Neutrophil (primary cell): ENCODE results near the gene SHISAL2A.

Source experiments
- H3K27ac ChIP-seq: fragments of 200-600 bp; sonication (generic); 2 replicates; pipeline ENCODE4 v1.5.1; 2016; ENCODE audit warnings: mild to moderate bottlenecking, moderate library complexity
- H3K27me3 ChIP-seq: fragments of 200-600 bp; sonication (generic); 2 replicates; pipeline ENCODE4 v1.6.0; 2016; ENCODE audit warnings: mild to moderate bottlenecking
- H3K36me3 ChIP-seq: fragments of 200-600 bp; sonication (generic); 2 replicates; pipeline ENCODE4 v1.5.1; 2017
- H3K4me1 ChIP-seq, 2 experiments: fragments of 200-600 bp in 1 of 2; sonication (generic) in 1 of 2; 1 replicate in 1 of 2; 2 replicates in 1 of 2; pipeline versions ENCODE4 v1.5.1 to v1.6.1; 2013 to 2016; ENCODE audit warnings: low read depth in 1 of 2, low read length in 1 of 2, mild to moderate bottlenecking in 1 of 2, moderate library complexity in 1 of 2; ENCODE audit not compliant: control insufficient read depth in 1 of 2, insufficient read depth in 1 of 2
- H3K4me3 ChIP-seq, 2 experiments: fragments of 200-600 bp in 1 of 2; sonication (generic) in 1 of 2; 1 replicate in 1 of 2; 2 replicates in 1 of 2; pipeline ENCODE4 v1.5.1; 2013 to 2016; ENCODE audit warnings: low read depth in 1 of 2, low read length in 1 of 2, mild to moderate bottlenecking in 1 of 2, moderate library complexity in 1 of 2
- H3K9me3 ChIP-seq: fragments of 200-600 bp; sonication (generic); 2 replicates; pipeline ENCODE4 v1.5.1; 2016
- TF ChIP-seq, protein P1 (sequence below): fragments of 200-600 bp; sonication (generic); IDR thresholded peaks from 2 replicates; pipeline ENCODE4 v1.5.1; 2016; ENCODE audit warnings: antibody characterized with exemption

Gene SHISAL2A

GRCh38 chr1:52621950-52622349 is 11.0 kb upstream of the SHISAL2A start:
- peaks cover 19 to 21% of the 10 kb centered on the region in 2 experiments for H3K4me1 ChIP-seq
- H3K36me3 ChIP-seq = no peaks in the 10 kb centered on the region
- no peaks in the 10 kb centered on the region for H3K27me3 ChIP-seq
- no peak overlapping the region for H3K4me3 ChIP-seq
- no peaks in the 10 kb centered on the region for H3K9me3 ChIP-seq
- TF ChIP-seq, protein P1, sequence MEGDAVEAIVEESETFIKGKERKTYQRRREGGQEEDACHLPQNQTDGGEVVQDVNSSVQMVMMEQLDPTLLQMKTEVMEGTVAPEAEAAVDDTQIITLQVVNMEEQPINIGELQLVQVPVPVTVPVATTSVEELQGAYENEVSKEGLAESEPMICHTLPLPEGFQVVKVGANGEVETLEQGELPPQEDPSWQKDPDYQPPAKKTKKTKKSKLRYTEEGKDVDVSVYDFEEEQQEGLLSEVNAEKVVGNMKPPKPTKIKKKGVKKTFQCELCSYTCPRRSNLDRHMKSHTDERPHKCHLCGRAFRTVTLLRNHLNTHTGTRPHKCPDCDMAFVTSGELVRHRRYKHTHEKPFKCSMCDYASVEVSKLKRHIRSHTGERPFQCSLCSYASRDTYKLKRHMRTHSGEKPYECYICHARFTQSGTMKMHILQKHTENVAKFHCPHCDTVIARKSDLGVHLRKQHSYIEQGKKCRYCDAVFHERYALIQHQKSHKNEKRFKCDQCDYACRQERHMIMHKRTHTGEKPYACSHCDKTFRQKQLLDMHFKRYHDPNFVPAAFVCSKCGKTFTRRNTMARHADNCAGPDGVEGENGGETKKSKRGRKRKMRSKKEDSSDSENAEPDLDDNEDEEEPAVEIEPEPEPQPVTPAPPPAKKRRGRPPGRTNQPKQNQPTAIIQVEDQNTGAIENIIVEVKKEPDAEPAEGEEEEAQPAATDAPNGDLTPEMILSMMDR = no peak
- H3K27ac ChIP-seq = no peak overlapping the region

GRCh38 chr1:52623812-52624211 is 9.2 kb upstream of the SHISAL2A start:
- Histone ChIP-seq H3K9me3 (no peaks in the 10 kb centered on the region), H3K4me3 (no peak overlapping the region), H3K27ac (no peak overlapping the region), H3K4me1 (peaks cover 37 to 40% of the 10 kb centered on the region in 2 experiments), H3K27me3 (no peaks in the 10 kb centered on the region), H3K36me3 (no peaks in the 10 kb centered on the region)
- TF ChIP-seq, protein P1 = no peak

- Histone ChIP-seq H3K36me3 (no peaks in the 10 kb centered on the region), H3K27me3 (no peaks in the 10 kb centered on the region), H3K27ac (peak overlapping the region; percentile 75), H3K9me3 (no peaks in the 10 kb centered on the region), H3K4me1 (peaks cover 54 to 61% of the 10 kb centered on the region in 2 experiments), H3K4me3 (no peak overlapping the region)
- TF ChIP-seq, protein P1 = no peak
Observed at GRCh38 chr1:52627028-52627427, 5.9 kb upstream of the SHISAL2A start.

DNA sequence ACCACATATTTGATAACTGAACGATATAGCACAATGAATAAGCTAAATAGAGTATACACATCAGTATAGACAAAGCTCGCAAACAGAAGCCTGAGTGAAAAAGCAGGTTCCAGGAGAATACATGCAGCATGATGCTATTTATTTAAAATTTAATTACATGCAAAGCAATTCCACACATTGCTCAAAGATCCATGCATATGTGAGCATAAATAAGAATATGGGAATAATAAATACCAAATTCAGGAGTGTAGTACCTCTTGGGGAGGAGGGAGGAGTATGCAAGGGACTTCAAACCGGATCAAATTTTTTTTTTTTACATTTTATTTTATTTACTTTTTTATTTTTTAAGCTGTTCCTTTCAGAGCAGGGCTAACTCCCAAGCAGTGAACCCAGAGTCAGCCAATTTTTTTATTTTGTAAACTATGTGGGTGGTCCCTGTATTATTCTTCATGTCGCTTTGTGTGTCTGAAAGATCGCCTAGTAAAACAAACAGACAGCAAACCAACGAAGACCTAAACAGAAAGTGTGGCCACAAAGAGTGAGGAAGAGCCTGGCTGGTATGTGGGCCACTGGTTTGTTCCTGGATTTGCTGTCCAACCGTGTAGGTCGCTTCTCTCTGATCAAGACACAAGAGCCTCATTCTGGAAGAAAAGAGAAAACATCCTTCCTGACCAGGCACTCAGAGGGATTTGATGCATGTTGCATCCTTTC is 4.2 kb upstream of the SHISAL2A start:
- TF ChIP-seq, protein P1 = no peak
- Histone ChIP-seq H3K9me3 (no peaks in the 10 kb centered on the region), H3K27ac (peak overlapping the region; percentile 75), H3K36me3 (no peaks in the 10 kb centered on the region), H3K4me1 (peaks cover 66 to 75% of the 10 kb centered on the region in 2 experiments), H3K4me3 (no peak overlapping the region), H3K27me3 (no peaks in the 10 kb centered on the region)

DNA sequence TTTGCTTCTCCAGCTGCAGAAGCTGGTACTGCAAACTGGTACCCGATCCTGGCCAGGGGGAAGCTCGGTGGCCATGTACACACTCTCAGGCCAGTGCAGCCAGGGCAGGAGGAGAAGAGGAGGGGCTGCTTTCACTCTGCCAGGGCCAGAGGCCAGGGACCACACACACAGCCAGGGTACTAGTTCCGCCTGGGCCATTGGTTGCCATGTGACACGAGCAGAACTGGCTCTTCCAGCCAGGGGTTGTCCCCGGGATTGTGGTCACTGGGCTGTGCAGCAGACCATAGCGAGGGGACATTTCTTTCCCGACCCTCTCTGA is 3.7 kb upstream of the SHISAL2A start:
- TF ChIP-seq, protein P1 = no peak
- H3K27me3 ChIP-seq = no peaks in the 10 kb centered on the region
- no peaks in the 10 kb centered on the region for H3K36me3 ChIP-seq
- no peak overlapping the region for H3K4me3 ChIP-seq
- no peaks in the 10 kb centered on the region for H3K9me3 ChIP-seq
- peak overlapping the region; percentile 75 for H3K27ac ChIP-seq
- H3K4me1 ChIP-seq = peaks cover 71 to 80% of the 10 kb centered on the region in 2 experiments
